Panc1 (cell line): ENCODE data around the gene STX18. TPM values are rescaled to one million over a fixed set of nuclear protein-coding genes. Genes with fewer than 3 reads are reported as not detected.

Experiments used
- ATAC-seq: fragments of 200-7000 bp; cut with Tn5 transposase; 2 replicates; pipeline ENCODE4 v1.9.1; 2020; ENCODE audit warnings: mild to moderate bottlenecking, moderate library complexity
- BruUV-seq: library from RNA; stranded (reverse); fragments of 400-500 nt; replicated peaks from 2 replicates; lab custom pipeline; 2021; lab: Mats Ljungman, UMichigan
- CTCF ChIA-PET: fragments of 300-600 bp; sonication (Branson Sonifier 250); formaldehyde crosslinking; loops from one replicate; lab custom pipeline; 2022; ENCODE audit warnings: antibody characterized with exemption; lab: Charles Lee
- POLR2A ChIA-PET: fragments of 300-600 bp; sonication (Branson Sonifier 250); formaldehyde crosslinking; loops from one replicate; lab custom pipeline; 2022; ENCODE audit warnings: antibody characterized with exemption; lab: Charles Lee
- DNase-seq: peaks from one replicate; pipeline ENCODE4 v3.0.0-alpha.2; 2010; ENCODE audit warnings: low read depth, low spot score
- H3K27ac ChIP-seq: 2 replicates; pipeline ENCODE4 v1.5.1; 2011; ENCODE audit warnings: mild to moderate bottlenecking, low read length, inconsistent platforms
- H3K27me3 ChIP-seq: fragments of 200-500 bp; sonication (Bioruptor generic); 2 replicates; pipeline ENCODE4 v1.6.0; 2014; ENCODE audit warnings: low read length, inconsistent platforms; ENCODE audit not compliant: control insufficient read depth, insufficient read depth
- H3K36me3 ChIP-seq: fragments of 200-500 bp; sonication (Bioruptor generic); 2 replicates; pipeline ENCODE4 v1.5.1; 2014; ENCODE audit warnings: inconsistent platforms, mild to moderate bottlenecking, low read length, moderate library complexity; ENCODE audit not compliant: control insufficient read depth, insufficient read depth
- H3K4me1 ChIP-seq: 2 replicates; pipeline ENCODE4 v1.5.1; 2011; ENCODE audit warnings: inconsistent platforms, mild to moderate bottlenecking, low read length, moderate library complexity; ENCODE audit not compliant: control insufficient read depth, insufficient read depth
- H3K4me3 ChIP-seq, 2 experiments: 2 replicates each; pipeline ENCODE4 v1.5.1; 2011 to 2012; ENCODE audit warnings: low read depth in 2 of 2, low read length in 2 of 2, mild to moderate bottlenecking in 2 of 2, inconsistent platforms in 1 of 2, moderate library complexity in 1 of 2
- H3K9me3 ChIP-seq: fragments of 200-500 bp; sonication (Bioruptor generic); 2 replicates; pipeline ENCODE4 v1.5.1; 2014; ENCODE audit warnings: low read depth, mild to moderate bottlenecking, inconsistent platforms, low read length, moderate library complexity; ENCODE audit not compliant: control insufficient read depth, insufficient read depth
- CTCF ChIP-seq: fragments of 450-650 bp; IDR thresholded peaks from 2 replicates; pipeline ENCODE4 v1.5.1; 2017; ENCODE audit warnings: mild to moderate bottlenecking
- POLR2AphosphoS5 ChIP-seq: IDR thresholded peaks from 2 replicates; pipeline ENCODE4 v1.6.1; 2012; ENCODE audit warnings: mild to moderate bottlenecking, low read depth, low read length, moderate library complexity
- REST ChIP-seq, 2 experiments: IDR thresholded peaks; 2 replicates each; pipeline ENCODE4 v1.6.1; 2011 to 2012; ENCODE audit warnings: low read depth in 2 of 2, control low read depth in 1 of 2, low read length in 1 of 2, mild to moderate bottlenecking in 1 of 2, moderate library complexity in 1 of 2; ENCODE audit not compliant: insufficient read depth in 1 of 2
- SIN3A ChIP-seq: IDR thresholded peaks from 2 replicates; pipeline ENCODE4 v1.6.1; 2012; ENCODE audit warnings: low read depth, mild to moderate bottlenecking, low read length, moderate library complexity, borderline replicate concordance; ENCODE audit not compliant: insufficient read depth
- TCF7L2 ChIP-seq: IDR thresholded peaks from 2 replicates; pipeline ENCODE4 v1.6.1; 2011; ENCODE audit warnings: mild to moderate bottlenecking, low read depth, low read length, inconsistent platforms
- in situ Hi-C: cut with HindIII; loops from 2 replicates; pipeline ENCODE4 v1.10.0; 2016; ENCODE audit warnings: low sequenced_read_pairs, low pct_unique_long_range_greater_than_20kb
- intact Hi-C: fragments of 100-400 bp; cut with micrococcal nuclease; formaldehyde crosslinking; loops from one replicate; pipeline ENCODE4 v1.10.0; 2022; ENCODE audit not compliant: unreplicated experiment
- total RNA-seq: library from RNA; stranded (reverse); gene quantifications from one replicate; pipeline ENCODE4 v1.2.1, GENCODE V29; 2021; ENCODE audit not compliant: unreplicated experiment

STX18 gene
- total RNA-seq, 1 experiment from 2014 or later, result 15.0 TPM

GRCh38 chr4:4418676-4419390, 123.0 kb downstream of the STX18 start:
- no peaks in the 10 kb centered on the region; the same call in 1 of the 2 replicates for H3K36me3 ChIP-seq
- in situ Hi-C loops, result no loop called here
- CTCF ChIA-PET, result no interaction called here
- H3K4me1 ChIP-seq, result no peaks in the 10 kb centered on the region
- POLR2A ChIA-PET, result no interaction called here
- DNase-seq, result no peak
- H3K9me3 ChIP-seq, result no peaks in the 10 kb centered on the region
- intact Hi-C loops, result no loop called here
- no peak overlapping the region for H3K4me3 ChIP-seq
- BruUV-seq, result no TSS peak
- no peak for TF ChIP-seq CTCF
- TF ChIP-seq POLR2AphosphoS5, result no peak
- no peak for TF ChIP-seq REST (IDR thresholded peaks at IDR 0.05; ENCODE audit: insufficient read depth in 1 of 2, low read depth in 2 of 2, low read length in 1 of 2)
- TF ChIP-seq TCF7L2, result no peak
- no peak for TF ChIP-seq SIN3A
- ATAC-seq, result no peak
- no peaks in the 10 kb centered on the region for H3K27me3 ChIP-seq
- no peak overlapping the region for H3K27ac ChIP-seq

- Histone ChIP-seq H3K4me1 (no peaks in the 10 kb centered on the region), H3K36me3 (no peaks in the 10 kb centered on the region; the same call in 1 of the 2 replicates), H3K4me3 (no peak overlapping the region), H3K9me3 (no peaks in the 10 kb centered on the region), H3K27me3 (no peaks in the 10 kb centered on the region), H3K27ac (no peak overlapping the region)
- ATAC-seq (no peak), DNase-seq (no peak)
- TF ChIP-seq SIN3A, result no peak
- TF ChIP-seq REST (IDR thresholded peaks at IDR 0.05; ENCODE audit: insufficient read depth in 1 of 2, low read depth in 2 of 2, low read length in 1 of 2), result no peak
- no peak for TF ChIP-seq CTCF
- no peak for TF ChIP-seq TCF7L2
- TF ChIP-seq POLR2AphosphoS5, result no peak
- intact Hi-C loops, result no loop called here
- in situ Hi-C loops, result no loop called here
- ChIA-PET POLR2A (no interaction called here), CTCF (no interaction called here)
- no TSS peak for BruUV-seq
Measured at GRCh38 chr4:4417886-4418285, 124.0 kb downstream of the STX18 start.
